HepG2 (cell line): ENCODE measurements around the gene RARG. TPM values are rescaled to one million over a fixed set of nuclear protein-coding genes. Genes with fewer than 3 reads are reported as not detected.
A peak's percentile ranks its signal among the peaks of the same experiment; 100 is the strongest.

ENCODE experiments used
- FOSL2 ChIP-seq: sonication (generic); formaldehyde crosslinking; IDR thresholded peaks from 2 replicates; pipeline ENCODE4 v1.4.0; 2020; ENCODE audit warnings: missing genetic modification reagents
- HNRNPLL ChIP-seq: fragments of 200-400 bp; formaldehyde crosslinking; IDR thresholded peaks from 2 replicates; pipeline ENCODE4 v1.6.1; 2017; ENCODE audit warnings: mild to moderate bottlenecking, low read depth, low read length; ENCODE audit not compliant: poor library complexity, severe bottlenecking
- KDM5A ChIP-seq: fragments of 200-600 bp; sonication (generic); IDR thresholded peaks from 2 replicates; pipeline ENCODE4 v1.7.0; 2018; ENCODE audit warnings: antibody characterized with exemption, mild to moderate bottlenecking, low read length, borderline replicate concordance
- NFKB2 ChIP-seq: sonication (generic); formaldehyde crosslinking; IDR thresholded peaks from 2 replicates; pipeline ENCODE4 v1.4.0; 2020; ENCODE audit warnings: missing genetic modification reagents, borderline replicate concordance
- RCOR2 ChIP-seq: IDR thresholded peaks from 2 replicates; pipeline ENCODE4 v1.6.1; 2016; ENCODE audit warnings: missing biosample characterization, missing genetic modification reagents
- SIN3B ChIP-seq: fragments of 150-350 bp; IDR thresholded peaks from 2 replicates; pipeline ENCODE4 v1.6.1; 2014; ENCODE audit warnings: low read length
- SMARCC2 ChIP-seq: fragments of 450-650 bp; IDR thresholded peaks from 2 replicates; pipeline ENCODE4 v1.6.1; 2017; ENCODE audit warnings: antibody characterized with exemption, mild to moderate bottlenecking
- SNAPC2 ChIP-seq: sonication (generic); formaldehyde crosslinking; IDR thresholded peaks from 2 replicates; pipeline ENCODE4 v1.8.1; 2022; ENCODE audit warnings: mild to moderate bottlenecking, missing genetic modification reagents
- TARDBP ChIP-seq: sonication (generic); formaldehyde crosslinking; IDR thresholded peaks from 2 replicates; pipeline ENCODE4 v1.8.0; 2022; ENCODE audit warnings: mild to moderate bottlenecking, missing genetic modification reagents
- TBL1XR1 ChIP-seq: fragments of 150-350 bp; IDR thresholded peaks from 2 replicates; pipeline ENCODE4 v1.6.1; 2014; ENCODE audit warnings: borderline replicate concordance, low read length; ENCODE audit not compliant: partially characterized antibody
- ZBTB38 ChIP-seq: sonication (generic); formaldehyde crosslinking; IDR thresholded peaks from 2 replicates; pipeline ENCODE4 v1.5.1; 2020; ENCODE audit warnings: mild to moderate bottlenecking, missing genetic modification reagents
- ZNF12 ChIP-seq: sonication (generic); formaldehyde crosslinking; IDR thresholded peaks from 2 replicates; pipeline ENCODE4 v1.5.0; 2020; ENCODE audit warnings: missing genetic modification reagents
- ZNF263 ChIP-seq: sonication (generic); formaldehyde crosslinking; IDR thresholded peaks from 2 replicates; pipeline ENCODE4 v1.4.0; 2020; ENCODE audit warnings: missing genetic modification reagents
- ZNF281 ChIP-seq: sonication (generic); formaldehyde crosslinking; IDR thresholded peaks from 2 replicates; pipeline ENCODE4 v1.4.0; 2020; ENCODE audit warnings: missing genetic modification reagents, borderline replicate concordance
- ZNF441 ChIP-seq: sonication (generic); formaldehyde crosslinking; IDR thresholded peaks from 2 replicates; pipeline ENCODE4 v1.7.0; 2021; ENCODE audit warnings: missing genetic modification reagents, borderline replicate concordance
- ZNF563 ChIP-seq: sonication (generic); formaldehyde crosslinking; IDR thresholded peaks from 2 replicates; pipeline ENCODE4 v1.8.0; 2022; ENCODE audit warnings: mild to moderate bottlenecking, moderate library complexity, missing genetic modification reagents
- ZNF660 ChIP-seq: sonication (generic); formaldehyde crosslinking; IDR thresholded peaks from 2 replicates; pipeline ENCODE4 v1.5.1; 2020; ENCODE audit warnings: mild to moderate bottlenecking, low read depth, missing genetic modification reagents, borderline replicate concordance
- ZNF761 ChIP-seq: sonication (generic); formaldehyde crosslinking; conservative IDR thresholded peaks from 2 replicates; pipeline ENCODE4 v1.4.0; 2020; ENCODE audit warnings: mild to moderate bottlenecking, missing genetic modification reagents
- polyA plus RNA-seq, 8 experiments: library from polyadenylated mRNA; depleted of rRNA in 3 of 8; stranded (reverse) in 7 of 8; unstranded in 1 of 8; fragments of >200 nt; fragmentation: Illumina TruSeq in 4 of 8; extraction: Trizol in 4 of 8; gene quantifications; 2 replicates each; pipeline versions ENCODE4 v1.2.1 to v1.2.3, GENCODE V29; 2011 to 2016; ENCODE audit warnings: low read depth in 4 of 8, missing spikeins in 1 of 8, mixed read lengths in 1 of 8; ENCODE audit not compliant: insufficient read depth in 1 of 8
- total RNA-seq, 5 experiments: library from RNA; depleted of rRNA; stranded (reverse); fragments of >200 nt; fragmentation: Illumina TruSeq; extraction: Trizol; gene quantifications; 2 replicates each; pipeline ENCODE4 v1.2.3, GENCODE V29; 2016; ENCODE audit warnings: low read depth in 1 of 5
- TF ChIP-seq, protein P1 (sequence below): sonication (generic); formaldehyde crosslinking; IDR thresholded peaks from 2 replicates; pipeline ENCODE4 v1.4.0; 2020; ENCODE audit warnings: missing genetic modification reagents
- TF ChIP-seq, protein P2 (sequence below): sonication (generic); formaldehyde crosslinking; IDR thresholded peaks from 2 replicates; pipeline ENCODE4 v1.4.0; 2020; ENCODE audit warnings: mild to moderate bottlenecking, missing genetic modification reagents
- TF ChIP-seq, protein P3 (sequence below): IDR thresholded peaks from 2 replicates; pipeline ENCODE4 v1.6.1; 2016; ENCODE audit warnings: low read depth

The RARG gene
- total and polyA plus RNA-seq, 2 of the 13 experiments (the other 11 are each of a cell fraction or from before 2014, with no cell fraction given): 0.77 to 1.5 TPM

- TF ChIP-seq ZNF660 (CRISPR knock-in tag) (no peak), KDM5A (peak; percentile 75; the same call in 1 of the 2 replicates), ZNF281 (CRISPR knock-in tag) (peak; percentile 85), RCOR2 (CRISPR knock-in tag) (no peak), ZBTB38 (CRISPR knock-in tag) (0 out of 2 replicates have a peak, but pooled peaks have one; percentile 23), HNRNPLL (peak; percentile 76), TARDBP (peak; percentile 74), FOSL2 (peak; percentile 43), ZNF761 (CRISPR knock-in tag) (peak; percentile 46; the same call in 1 of the 2 replicates), ZNF563 (CRISPR knock-in tag) (peak; percentile 69), ZNF12 (CRISPR knock-in tag) (0 out of 2 replicates have a peak, but pooled peaks have one; percentile 8), ZNF263 (peak; percentile 95), NFKB2 (CRISPR knock-in tag) (peak; percentile 33; the same call in 1 of the 2 replicates), SIN3B (no peak), SNAPC2 (no peak), ZNF441 (peak; percentile 72), TBL1XR1 (peak; percentile 82), SMARCC2 (no peak)
- TF ChIP-seq, protein P1, sequence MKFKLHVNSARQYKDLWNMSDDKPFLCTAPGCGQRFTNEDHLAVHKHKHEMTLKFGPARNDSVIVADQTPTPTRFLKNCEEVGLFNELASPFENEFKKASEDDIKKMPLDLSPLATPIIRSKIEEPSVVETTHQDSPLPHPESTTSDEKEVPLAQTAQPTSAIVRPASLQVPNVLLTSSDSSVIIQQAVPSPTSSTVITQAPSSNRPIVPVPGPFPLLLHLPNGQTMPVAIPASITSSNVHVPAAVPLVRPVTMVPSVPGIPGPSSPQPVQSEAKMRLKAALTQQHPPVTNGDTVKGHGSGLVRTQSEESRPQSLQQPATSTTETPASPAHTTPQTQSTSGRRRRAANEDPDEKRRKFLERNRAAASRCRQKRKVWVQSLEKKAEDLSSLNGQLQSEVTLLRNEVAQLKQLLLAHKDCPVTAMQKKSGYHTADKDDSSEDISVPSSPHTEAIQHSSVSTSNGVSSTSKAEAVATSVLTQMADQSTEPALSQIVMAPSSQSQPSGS (CRISPR knock-in tag): peak; percentile 48; the same call in 1 of the 2 replicates
- TF ChIP-seq, protein P2, sequence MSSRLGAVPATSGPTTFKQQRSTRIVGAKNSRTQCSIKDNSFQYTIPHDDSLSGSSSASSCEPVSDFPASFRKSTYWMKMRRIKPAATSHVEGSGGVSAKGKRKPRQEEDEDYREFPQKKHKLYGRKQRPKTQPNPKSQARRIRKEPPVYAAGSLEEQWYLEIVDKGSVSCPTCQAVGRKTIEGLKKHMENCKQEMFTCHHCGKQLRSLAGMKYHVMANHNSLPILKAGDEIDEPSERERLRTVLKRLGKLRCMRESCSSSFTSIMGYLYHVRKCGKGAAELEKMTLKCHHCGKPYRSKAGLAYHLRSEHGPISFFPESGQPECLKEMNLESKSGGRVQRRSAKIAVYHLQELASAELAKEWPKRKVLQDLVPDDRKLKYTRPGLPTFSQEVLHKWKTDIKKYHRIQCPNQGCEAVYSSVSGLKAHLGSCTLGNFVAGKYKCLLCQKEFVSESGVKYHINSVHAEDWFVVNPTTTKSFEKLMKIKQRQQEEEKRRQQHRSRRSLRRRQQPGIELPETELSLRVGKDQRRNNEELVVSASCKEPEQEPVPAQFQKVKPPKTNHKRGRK (CRISPR knock-in tag): no peak
- TF ChIP-seq, protein P3, sequence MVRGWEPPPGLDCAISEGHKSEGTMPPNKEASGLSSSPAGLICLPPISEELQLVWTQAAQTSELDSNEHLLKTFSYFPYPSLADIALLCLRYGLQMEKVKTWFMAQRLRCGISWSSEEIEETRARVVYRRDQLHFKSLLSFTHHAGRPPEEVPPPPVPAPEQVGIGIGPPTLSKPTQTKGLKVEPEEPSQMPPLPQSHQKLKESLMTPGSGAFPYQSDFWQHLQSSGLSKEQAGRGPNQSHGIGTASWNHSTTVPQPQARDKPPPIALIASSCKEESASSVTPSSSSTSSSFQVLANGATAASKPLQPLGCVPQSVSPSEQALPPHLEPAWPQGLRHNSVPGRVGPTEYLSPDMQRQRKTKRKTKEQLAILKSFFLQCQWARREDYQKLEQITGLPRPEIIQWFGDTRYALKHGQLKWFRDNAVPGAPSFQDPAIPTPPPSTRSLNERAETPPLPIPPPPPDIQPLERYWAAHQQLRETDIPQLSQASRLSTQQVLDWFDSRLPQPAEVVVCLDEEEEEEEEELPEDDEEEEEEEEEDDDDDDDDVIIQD: peak; percentile 39; the same call in 1 of the 2 replicates
Measured at GRCh38 chr12:53180220-53180930, 51.6 kb downstream of the RARG start, which contains the start of the genes CSAD and ZNF740 (continued).
